GM23338 (cell line): Measurements from ENCODE around the gene FPGS. TPM values are rescaled to one million over a fixed set of nuclear protein-coding genes. Genes with fewer than 3 reads are reported as not detected.

Source experiments
- ETS1 ChIP-seq: IDR thresholded peaks from 2 replicates; pipeline ENCODE4 v1.6.1; 2016; ENCODE audit warnings: antibody characterized with exemption
- EZH2 ChIP-seq: fragments of 200-600 bp; sonication (generic); IDR thresholded peaks from one replicate; pipeline ENCODE4 v1.8.0; 2017; ENCODE audit warnings: antibody characterized with exemption, mild to moderate bottlenecking, low read depth; ENCODE audit not compliant: unreplicated experiment
- EZH2phosphoT487 ChIP-seq: fragments of 200-600 bp; sonication (generic); IDR thresholded peaks from one replicate; pipeline ENCODE4 v1.8.1; 2018; ENCODE audit warnings: antibody characterized with exemption; ENCODE audit not compliant: unreplicated experiment
- JUNB ChIP-seq: IDR thresholded peaks from one replicate; pipeline ENCODE4 v1.6.1; 2016; ENCODE audit warnings: antibody characterized with exemption; ENCODE audit not compliant: unreplicated experiment
- NANOG ChIP-seq: IDR thresholded peaks from 2 replicates; pipeline ENCODE4 v1.6.1; 2016; ENCODE audit warnings: antibody characterized with exemption, borderline replicate concordance
- POLR2AphosphoS5 ChIP-seq: IDR thresholded peaks from 2 replicates; pipeline ENCODE4 v1.6.1; 2016; ENCODE audit warnings: antibody characterized with exemption, low read depth
- STAT1 ChIP-seq: IDR thresholded peaks from one replicate; pipeline ENCODE4 v1.6.1; 2016; ENCODE audit warnings: antibody characterized with exemption; ENCODE audit not compliant: unreplicated experiment
- ZNF331 ChIP-seq: fragments of 250-450 bp; sonication (Bioruptor Pico); IDR thresholded peaks from 2 replicates; pipeline ENCODE4 v1.5.0; 2020; ENCODE audit warnings: low read depth, mild to moderate bottlenecking, moderate library complexity
- ZNF462 ChIP-seq: fragments of 250-450 bp; sonication (Bioruptor Pico); IDR thresholded peaks from 2 replicates; pipeline ENCODE4 v1.5.0; 2020; ENCODE audit warnings: mild to moderate bottlenecking, moderate library complexity
- polyA plus RNA-seq: library from polyadenylated mRNA; unstranded; fragments of >200 nt; fragmentation: Nextera tagmentation; extraction: Ambion mirVana; gene quantifications from 2 replicates; pipeline ENCODE4 v1.2.1, GENCODE V29; 2016
- total RNA-seq: library from RNA; depleted of rRNA; stranded (reverse); fragments of >200 nt; shearing (Covaris generic); gene quantifications from 2 replicates; pipeline ENCODE4 v1.2.3, GENCODE V29; 2014
- TF ChIP-seq, protein P1 (sequence below), 2 experiments: fragments of 200-600 bp in 1 of 2; sonication (generic) in 1 of 2; conservative IDR thresholded peaks; 2 replicates each; pipeline versions ENCODE4 v1.5.1 to v1.6.1; 2016 to 2017; ENCODE audit warnings: antibody characterized with exemption in 2 of 2, low read depth in 2 of 2, mild to moderate bottlenecking in 2 of 2, moderate library complexity in 1 of 2

Gene FPGS
- total and polyA plus RNA-seq, 2 experiments from 2014 or later, result 40.7 to 87.2 TPM

DNA sequence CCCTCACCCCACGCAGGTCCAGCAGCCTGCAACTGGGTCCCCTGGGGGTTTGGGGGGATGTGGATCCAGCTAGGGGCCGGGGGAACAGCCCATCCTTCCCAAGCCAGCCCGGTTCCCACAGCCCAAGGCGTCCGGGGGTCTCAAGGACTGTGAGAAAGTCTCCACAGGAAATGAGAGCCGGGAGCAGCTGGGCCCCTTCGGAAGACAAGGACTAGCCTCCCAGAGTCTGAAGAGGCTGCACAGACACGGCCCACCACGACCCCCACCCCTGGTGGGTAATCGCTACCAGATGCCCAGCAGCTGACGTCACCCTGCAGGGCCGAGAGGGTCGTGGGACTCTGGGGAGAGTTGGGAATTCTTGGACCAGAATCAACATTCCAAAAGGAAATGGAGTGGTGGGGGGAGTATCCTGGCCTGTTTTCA is 34.8 kb upstream of the FPGS start (continued):
- no peak for TF ChIP-seq ZNF462
- TF ChIP-seq, protein P1, sequence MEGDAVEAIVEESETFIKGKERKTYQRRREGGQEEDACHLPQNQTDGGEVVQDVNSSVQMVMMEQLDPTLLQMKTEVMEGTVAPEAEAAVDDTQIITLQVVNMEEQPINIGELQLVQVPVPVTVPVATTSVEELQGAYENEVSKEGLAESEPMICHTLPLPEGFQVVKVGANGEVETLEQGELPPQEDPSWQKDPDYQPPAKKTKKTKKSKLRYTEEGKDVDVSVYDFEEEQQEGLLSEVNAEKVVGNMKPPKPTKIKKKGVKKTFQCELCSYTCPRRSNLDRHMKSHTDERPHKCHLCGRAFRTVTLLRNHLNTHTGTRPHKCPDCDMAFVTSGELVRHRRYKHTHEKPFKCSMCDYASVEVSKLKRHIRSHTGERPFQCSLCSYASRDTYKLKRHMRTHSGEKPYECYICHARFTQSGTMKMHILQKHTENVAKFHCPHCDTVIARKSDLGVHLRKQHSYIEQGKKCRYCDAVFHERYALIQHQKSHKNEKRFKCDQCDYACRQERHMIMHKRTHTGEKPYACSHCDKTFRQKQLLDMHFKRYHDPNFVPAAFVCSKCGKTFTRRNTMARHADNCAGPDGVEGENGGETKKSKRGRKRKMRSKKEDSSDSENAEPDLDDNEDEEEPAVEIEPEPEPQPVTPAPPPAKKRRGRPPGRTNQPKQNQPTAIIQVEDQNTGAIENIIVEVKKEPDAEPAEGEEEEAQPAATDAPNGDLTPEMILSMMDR (conservative IDR thresholded peaks at IDR 0.05; ENCODE audit: low read depth in 2 of 2), result no peak
- no peak for TF ChIP-seq NANOG
- no peak for TF ChIP-seq EZH2
- no peak for TF ChIP-seq JUNB
- TF ChIP-seq ZNF331 (CRISPR knock-in tag), result no peak
- TF ChIP-seq EZH2phosphoT487, result no peak
- no peak for TF ChIP-seq STAT1
- no peak for TF ChIP-seq ETS1
- TF ChIP-seq POLR2AphosphoS5, result no peak
